Activated naive CD4-positive, alpha-beta T cell treated with anti-CD3 and anti-CD28 coated beads for 36 hours (primary cell): ENCODE measurements around the gene PCBP4. TPM values are rescaled to one million over a fixed set of nuclear protein-coding genes. Genes with fewer than 3 reads are reported as not detected.

ENCODE experiments used
- CTCF ChIA-PET: fragments of 350-600 bp; sonication (Branson Sonifier 250); formaldehyde crosslinking; loops from one replicate; lab custom pipeline; 2021; ENCODE audit warnings: antibody characterized with exemption; lab: Charles Lee
- DNase-seq: peaks from one replicate; pipeline ENCODE4 v3.0.0-alpha.2; 2020
- H3K27ac Mint-ChIP-seq: one replicate; pipeline ENCODE4 v1.8.0; 2021; ENCODE audit warnings: mild to moderate bottlenecking, mixed read lengths
- H3K27me3 Mint-ChIP-seq: one replicate; pipeline ENCODE4 v1.8.0; 2021; ENCODE audit warnings: low read depth, mixed read lengths
- H3K36me3 Mint-ChIP-seq: one replicate; pipeline ENCODE4 v1.8.0; 2021; ENCODE audit warnings: low read depth, mixed read lengths
- H3K4me1 Mint-ChIP-seq: one replicate; pipeline ENCODE4 v1.8.0; 2021; ENCODE audit warnings: low read depth, mixed read lengths
- H3K4me3 Mint-ChIP-seq: one replicate; pipeline ENCODE4 v1.8.0; 2021; ENCODE audit warnings: mild to moderate bottlenecking, moderate library complexity, mixed read lengths
- H3K9me3 Mint-ChIP-seq: one replicate; pipeline ENCODE4 v1.8.0; 2021; ENCODE audit warnings: mixed read lengths
- intact Hi-C: fragments of 100-400 bp; cut with micrococcal nuclease; formaldehyde crosslinking; loops from one replicate; pipeline ENCODE4 v1.15.1; 2023
- total RNA-seq, 2 experiments: library from RNA; stranded (reverse); gene quantifications; one replicate each; pipeline ENCODE4 v1.2.3, GENCODE V29; 2021

PCBP4 gene
- total RNA-seq, 2 experiments from 2014 or later, result 8.9 to 9.1 TPM

DNA sequence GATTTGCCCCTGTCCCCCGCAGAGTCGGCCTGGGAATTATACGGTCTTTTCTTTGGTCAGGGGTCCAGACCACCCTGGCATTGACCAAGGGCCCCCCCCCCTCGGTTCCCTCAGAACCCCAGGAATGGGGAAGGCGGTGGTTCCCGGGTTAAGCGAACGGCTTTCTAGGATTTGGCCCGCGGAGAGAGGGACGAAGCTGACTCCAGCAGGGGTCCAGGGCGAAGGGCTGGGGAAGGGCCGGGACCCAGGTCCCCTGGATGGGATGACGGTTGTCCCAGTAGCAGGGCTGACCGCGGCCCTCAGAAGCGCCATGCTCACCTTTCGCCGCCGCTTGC lies 25.8 kb downstream of the PCBP4 start:
- H3K4me3 Mint-ChIP-seq, result peak overlapping the region; percentile 88
- H3K27ac Mint-ChIP-seq, result peak overlapping the region; percentile 72
- no peaks in the 10 kb centered on the region for H3K27me3 Mint-ChIP-seq
- CTCF ChIA-PET, result interaction anchor here (0.7 to 3.0 kb wide), 10 partner anchors 8 to 1547 kb away, joined by 3 to 27 read pairs (median 4); partner anchors contain the start of genes ABHD14B and ACY1
- H3K36me3 Mint-ChIP-seq, result peaks cover 25% of the 10 kb centered on the region
- H3K9me3 Mint-ChIP-seq, result no peaks in the 10 kb centered on the region
- no peak for DNase-seq
- intact Hi-C loops, result loop anchor here (2.0 to 5.0 kb wide), 3 partner anchors 336 to 551 kb away; partner anchors contain the start of genes DCAF1, RBM15B and WDR82
- peaks cover 33% of the 10 kb centered on the region for H3K4me1 Mint-ChIP-seq

GRCh38 chr3:51940648-51941462 lies 26.4 kb downstream of the PCBP4 start:
- Mint-ChIP-seq H3K4me1 (peaks cover 33% of the 10 kb centered on the region), H3K27ac (peak overlapping the region; percentile 72), H3K4me3 (peak overlapping the region; percentile 88), H3K36me3 (peaks cover 25% of the 10 kb centered on the region), H3K27me3 (no peaks in the 10 kb centered on the region), H3K9me3 (no peaks in the 10 kb centered on the region)
- no peak for DNase-seq
- CTCF ChIA-PET, result interaction anchor here (0.7 to 3.0 kb wide), 10 partner anchors 8 to 1546 kb away, joined by 3 to 27 read pairs (median 4); partner anchors contain the start of genes ABHD14B and ACY1
- intact Hi-C loops, result loop anchor here (2.0 to 5.0 kb wide), 3 partner anchors 336 to 550 kb away; partner anchors contain the start of genes DCAF1, RBM15B and WDR82

DNA sequence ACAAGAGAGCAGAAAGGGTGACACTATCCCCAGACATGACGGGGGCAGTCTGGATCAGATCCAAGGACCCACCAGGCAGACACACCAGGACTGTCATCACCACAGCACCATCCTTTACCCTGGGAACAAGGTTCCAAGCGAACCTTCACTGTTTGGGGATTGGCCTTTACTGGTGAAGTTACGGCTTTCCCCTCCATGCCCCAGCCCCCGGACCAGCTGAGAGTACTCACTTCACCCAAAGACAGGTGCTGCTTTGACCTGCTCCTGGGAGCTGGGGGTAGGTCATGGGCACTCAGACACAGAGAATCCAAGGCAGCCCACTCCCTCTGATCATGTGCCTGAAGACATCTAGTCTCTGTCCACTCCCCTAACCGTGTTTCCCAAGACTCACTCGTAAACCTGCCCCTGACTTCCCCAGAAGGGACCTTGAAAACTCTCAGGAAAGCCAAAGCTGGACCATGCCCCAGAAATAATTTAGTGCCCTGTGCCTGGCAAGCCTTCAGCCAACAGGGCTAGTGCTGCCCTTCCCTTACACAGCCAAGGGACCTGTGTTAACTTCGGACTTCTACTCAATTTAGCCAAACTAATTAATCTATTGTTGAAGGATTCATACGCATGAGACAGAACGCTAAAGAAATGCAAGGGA lies 28.4 kb downstream of the PCBP4 start:
- H3K9me3 Mint-ChIP-seq, result no peaks in the 10 kb centered on the region
- H3K27ac Mint-ChIP-seq, result no peak overlapping the region
- no peak for DNase-seq
- H3K36me3 Mint-ChIP-seq, result peaks cover 30% of the 10 kb centered on the region
- H3K4me3 Mint-ChIP-seq, result no peak overlapping the region
- no peaks in the 10 kb centered on the region for H3K27me3 Mint-ChIP-seq
- intact Hi-C loops, result no loop called here
- peaks cover 33% of the 10 kb centered on the region for H3K4me1 Mint-ChIP-seq
- CTCF ChIA-PET, result no interaction called here

- intact Hi-C loops, result no loop called here
- Mint-ChIP-seq H3K36me3 (peaks cover 34% of the 10 kb centered on the region), H3K27ac (no peak overlapping the region), H3K4me1 (peaks cover 30% of the 10 kb centered on the region), H3K9me3 (no peaks in the 10 kb centered on the region), H3K4me3 (no peak overlapping the region), H3K27me3 (no peaks in the 10 kb centered on the region)
- CTCF ChIA-PET, result no interaction called here
- no peak for DNase-seq
Measured at GRCh38 chr3:51937611-51938450, 29.4 kb downstream of the PCBP4 start.

DNA sequence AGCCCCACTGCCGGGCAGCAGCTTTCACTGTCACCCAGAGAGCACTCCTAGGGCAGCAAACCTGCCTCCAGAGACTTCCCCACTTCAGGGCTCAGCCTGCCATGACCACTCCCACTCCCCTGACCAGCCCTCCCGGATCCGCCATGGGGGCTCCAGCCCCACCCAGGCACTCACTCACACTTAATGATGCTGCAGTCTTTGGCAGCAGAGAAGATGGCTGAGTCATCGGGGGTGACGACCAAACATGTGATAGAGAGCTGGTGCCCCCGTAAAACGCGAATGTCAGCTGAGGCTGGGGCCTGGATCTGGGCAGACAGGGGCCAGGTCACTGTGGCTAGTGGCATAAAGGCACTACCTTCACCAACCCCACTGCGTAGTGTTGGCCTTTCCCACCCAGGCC lies 30.2 kb downstream of the PCBP4 start:
- intact Hi-C loops, result no loop called here
- no peak overlapping the region for H3K27ac Mint-ChIP-seq
- peaks cover 35% of the 10 kb centered on the region for H3K36me3 Mint-ChIP-seq
- H3K4me3 Mint-ChIP-seq, result no peak overlapping the region
- H3K9me3 Mint-ChIP-seq, result no peaks in the 10 kb centered on the region
- H3K27me3 Mint-ChIP-seq, result no peaks in the 10 kb centered on the region
- CTCF ChIA-PET, result interaction anchor here (0.6 to 1.0 kb wide), 2 partner anchors 208 to 385 kb away, joined by 3 read pairs; no protein-coding TSS in a partner anchor
- H3K4me1 Mint-ChIP-seq, result peaks cover 29% of the 10 kb centered on the region
- DNase-seq, result no peak

- CTCF ChIA-PET, result interaction anchor here (0.6 to 1.0 kb wide), 2 partner anchors 209 to 384 kb away, joined by 3 read pairs; no protein-coding TSS in a partner anchor
- H3K36me3 Mint-ChIP-seq, result peaks cover 39% of the 10 kb centered on the region
- intact Hi-C loops, result no loop called here
Measured at GRCh38 chr3:51935886-51936755, 31.1 kb downstream of the PCBP4 start.

DNA sequence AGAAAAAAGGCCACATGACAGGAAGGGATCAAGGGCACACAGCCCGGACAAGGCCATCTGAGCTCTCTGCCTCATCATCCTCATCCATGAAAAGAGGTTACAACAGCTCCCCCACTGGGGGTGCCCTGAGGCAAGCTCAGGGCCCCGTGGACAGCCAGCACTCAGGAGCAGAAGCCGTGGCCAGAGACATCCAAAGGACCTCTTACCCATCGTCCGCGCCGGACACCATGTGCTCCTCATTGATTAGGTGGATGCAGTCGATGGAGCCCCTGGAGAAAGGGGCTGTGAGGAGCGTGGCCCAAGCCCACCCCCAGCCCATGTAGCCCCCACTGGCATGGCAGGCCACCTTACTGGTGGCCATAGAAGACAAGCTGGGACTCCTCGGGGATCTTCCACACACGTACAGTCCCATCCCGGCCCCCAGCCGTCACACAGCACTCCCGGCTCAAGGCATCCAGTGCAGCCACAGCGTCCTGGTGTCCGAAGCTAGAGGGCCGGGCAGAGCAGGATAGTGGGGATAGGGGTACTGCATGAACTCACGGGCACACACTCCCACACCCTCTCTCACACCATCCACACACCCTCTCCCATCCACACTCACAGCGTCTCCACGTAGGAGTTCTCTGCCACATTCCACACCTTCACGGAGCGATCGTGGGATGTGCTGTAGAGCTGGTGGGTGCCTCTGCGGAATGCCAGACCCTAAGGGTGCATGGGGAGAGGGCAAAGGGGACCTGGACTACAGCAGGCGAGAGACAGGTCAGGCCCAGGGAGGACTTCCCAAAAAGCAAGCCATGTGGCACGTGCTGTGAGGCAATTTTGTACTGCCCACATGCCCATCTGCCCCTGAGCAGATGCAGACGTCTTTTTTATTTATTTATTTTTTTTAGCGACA lies 32.0 kb downstream of the PCBP4 start:
- no peak overlapping the region for H3K27ac Mint-ChIP-seq
- peaks cover 18% of the 10 kb centered on the region for H3K4me1 Mint-ChIP-seq
- CTCF ChIA-PET, result no interaction called here
- H3K36me3 Mint-ChIP-seq, result peaks cover 41% of the 10 kb centered on the region
- no peak for DNase-seq
- no peaks in the 10 kb centered on the region for H3K9me3 Mint-ChIP-seq
- no peak overlapping the region for H3K4me3 Mint-ChIP-seq
- intact Hi-C loops, result no loop called here
- H3K27me3 Mint-ChIP-seq, result no peaks in the 10 kb centered on the region

More at GRCh38 chr3:51935886-51936755, 31.1 kb downstream of the PCBP4 start:
- no peak overlapping the region for H3K27ac Mint-ChIP-seq
- H3K9me3 Mint-ChIP-seq, result no peaks in the 10 kb centered on the region
- DNase-seq, result no peak
- peaks cover 27% of the 10 kb centered on the region for H3K4me1 Mint-ChIP-seq
- no peaks in the 10 kb centered on the region for H3K27me3 Mint-ChIP-seq
- H3K4me3 Mint-ChIP-seq, result no peak overlapping the region

DNA sequence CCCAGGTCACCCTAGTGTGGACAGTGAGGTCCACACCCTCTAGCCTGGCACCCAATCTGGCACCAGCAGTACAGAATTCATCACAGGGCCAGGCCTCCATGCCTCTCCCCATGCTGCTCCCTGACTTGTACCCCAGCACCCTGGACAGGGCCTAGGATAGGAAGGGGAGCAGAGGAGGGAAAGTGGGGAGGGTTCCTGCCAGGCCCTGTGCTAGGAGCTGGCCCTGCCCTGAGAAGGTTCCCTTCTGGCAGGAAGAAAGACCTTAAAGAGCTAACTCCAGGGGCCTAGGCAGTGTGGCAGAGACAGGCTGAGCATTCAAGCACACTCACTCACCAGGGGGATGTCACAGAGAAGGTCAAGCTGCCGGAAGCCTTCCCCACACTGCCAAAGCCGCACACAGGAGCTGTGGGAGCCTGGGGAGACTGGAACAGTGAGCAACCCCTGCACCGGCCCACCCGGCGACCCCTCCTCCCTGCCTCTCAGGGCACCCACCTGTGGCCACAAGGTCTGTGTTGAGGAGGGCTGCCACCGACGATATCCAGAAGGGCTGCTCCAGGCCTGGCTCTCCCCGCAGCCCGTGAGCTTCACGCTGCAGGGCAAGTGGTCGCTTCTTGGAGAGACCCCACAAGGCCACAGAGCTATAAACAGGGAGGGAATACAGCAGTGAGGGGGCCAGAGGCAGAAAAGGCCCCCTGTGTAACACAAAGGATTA lies 33.0 kb downstream of the PCBP4 start:
- no peak for DNase-seq
- CTCF ChIA-PET, result no interaction called here
- Mint-ChIP-seq H3K27ac (no peak overlapping the region), H3K36me3 (peaks cover 40% of the 10 kb centered on the region), H3K4me3 (no peak overlapping the region), H3K27me3 (no peaks in the 10 kb centered on the region), H3K9me3 (no peaks in the 10 kb centered on the region), H3K4me1 (peaks cover 10% of the 10 kb centered on the region)
- intact Hi-C loops, result no loop called here

- CTCF ChIA-PET, result interaction anchor here (1.3 kb wide), 1 partner anchor 8 kb away, joined by 5 read pairs; the partner anchor contains the start of gene RRP9
- Mint-ChIP-seq H3K9me3 (no peaks in the 10 kb centered on the region), H3K4me1 (peaks cover 5% of the 10 kb centered on the region), H3K27me3 (no peaks in the 10 kb centered on the region), H3K36me3 (peaks cover 35% of the 10 kb centered on the region), H3K4me3 (no peak overlapping the region), H3K27ac (no peak overlapping the region)
- DNase-seq, result no peak
- intact Hi-C loops, result no loop called here
Measured at GRCh38 chr3:51933471-51934138, 33.6 kb downstream of the PCBP4 start.
